HepG2 (cell line): Measurements from ENCODE around the gene RAB3B. TPM values are rescaled to one million over a fixed set of nuclear protein-coding genes. Genes with fewer than 3 reads are reported as not detected.

Experiments used
- JARID2 ChIP-seq: sonication (generic); formaldehyde crosslinking; IDR thresholded peaks from 2 replicates; pipeline ENCODE4 v1.8.1; 2023; ENCODE audit warnings: missing genetic modification reagents, inconsistent platforms; ENCODE audit not compliant: insufficient replicate concordance
- KAT7 ChIP-seq: IDR thresholded peaks from 2 replicates; pipeline ENCODE4 v1.6.1; 2018; ENCODE audit warnings: borderline replicate concordance, missing compliant biosample characterization
- KLF9 ChIP-seq: IDR thresholded peaks from 2 replicates; pipeline ENCODE4 v1.6.1; 2016; ENCODE audit warnings: low read depth
- MBNL3 ChIP-seq: fragments of 250-450 bp; sonication (Bioruptor Pico); conservative IDR thresholded peaks from 2 replicates; pipeline ENCODE4 v1.8.0; 2022; ENCODE audit warnings: mild to moderate bottlenecking, inconsistent platforms
- NR1H2 ChIP-seq: sonication (generic); formaldehyde crosslinking; IDR thresholded peaks from 2 replicates; pipeline ENCODE4 v1.8.1; 2022; ENCODE audit warnings: low read depth, missing genetic modification reagents, borderline replicate concordance
- NRL ChIP-seq: sonication (generic); formaldehyde crosslinking; IDR thresholded peaks from 2 replicates; pipeline ENCODE4 v1.5.0; 2020; ENCODE audit warnings: missing genetic modification reagents, mild to moderate bottlenecking, moderate library complexity, borderline replicate concordance
- POLR2A ChIP-seq, 2 experiments: IDR thresholded peaks; 2 replicates each; pipeline ENCODE4 v1.6.1; 2011; ENCODE audit warnings: low read depth in 2 of 2, low read length in 2 of 2, mild to moderate bottlenecking in 1 of 2, moderate library complexity in 1 of 2; ENCODE audit not compliant: insufficient read depth in 1 of 2
- PPARG ChIP-seq: conservative IDR thresholded peaks from 2 replicates; pipeline ENCODE4 v1.6.1; 2016; ENCODE audit warnings: missing biosample characterization, missing genetic modification reagents
- RXRA ChIP-seq: sonication (generic); formaldehyde crosslinking; IDR thresholded peaks from 2 replicates; pipeline ENCODE4 v1.5.1; 2020; ENCODE audit warnings: missing genetic modification reagents
- SIX4 ChIP-seq: sonication (generic); formaldehyde crosslinking; IDR thresholded peaks from 2 replicates; pipeline ENCODE4 v1.4.0; 2020; ENCODE audit warnings: missing genetic modification reagents
- SMAD9 ChIP-seq: sonication (generic); formaldehyde crosslinking; IDR thresholded peaks from 2 replicates; pipeline ENCODE4 v1.5.1; 2020; ENCODE audit warnings: mild to moderate bottlenecking, missing genetic modification reagents
- SMARCE1 ChIP-seq: fragments of 450-650 bp; IDR thresholded peaks from 2 replicates; pipeline ENCODE4 v1.6.1; 2017; ENCODE audit warnings: borderline replicate concordance
- TAF15 ChIP-seq: fragments of 200-400 bp; formaldehyde crosslinking; IDR thresholded peaks from one replicate; pipeline ENCODE4 v1.6.1; 2018; ENCODE audit warnings: mild to moderate bottlenecking, low read depth, low read length; ENCODE audit not compliant: poor library complexity, severe bottlenecking
- TEAD3 ChIP-seq: optimal IDR thresholded peaks from 2 replicates; pipeline ENCODE3; 2016; ENCODE audit warnings: borderline replicate concordance
- ZFP36L2 ChIP-seq: sonication (generic); formaldehyde crosslinking; IDR thresholded peaks from 2 replicates; pipeline ENCODE4 v1.4.0; 2020; ENCODE audit warnings: missing genetic modification reagents
- ZIK1 ChIP-seq: sonication (generic); formaldehyde crosslinking; IDR thresholded peaks from 2 replicates; pipeline ENCODE4 v1.5.0; 2020; ENCODE audit warnings: mild to moderate bottlenecking, low read depth, missing genetic modification reagents, borderline replicate concordance
- ZKSCAN5 ChIP-seq: sonication (generic); formaldehyde crosslinking; IDR thresholded peaks from 2 replicates; pipeline ENCODE4 v1.5.1; 2020; ENCODE audit warnings: mild to moderate bottlenecking, missing genetic modification reagents
- ZNF12 ChIP-seq: sonication (generic); formaldehyde crosslinking; IDR thresholded peaks from 2 replicates; pipeline ENCODE4 v1.5.0; 2020; ENCODE audit warnings: missing genetic modification reagents
- ZNF552 ChIP-seq: sonication (generic); formaldehyde crosslinking; IDR thresholded peaks from 2 replicates; pipeline ENCODE4 v1.9.0; 2022; ENCODE audit warnings: missing genetic modification reagents, mild to moderate bottlenecking, borderline replicate concordance
- ZNF572 ChIP-seq: sonication (generic); formaldehyde crosslinking; IDR thresholded peaks from 2 replicates; pipeline ENCODE4 v1.5.1; 2020; ENCODE audit warnings: mild to moderate bottlenecking, missing genetic modification reagents
- ZNF678 ChIP-seq: sonication (generic); formaldehyde crosslinking; IDR thresholded peaks from 2 replicates; pipeline ENCODE4 v1.4.0; 2020; ENCODE audit warnings: mild to moderate bottlenecking, missing genetic modification reagents
- ZSCAN30 ChIP-seq: sonication (generic); formaldehyde crosslinking; IDR thresholded peaks from 2 replicates; pipeline ENCODE4 v1.5.0; 2020; ENCODE audit warnings: mild to moderate bottlenecking, missing genetic modification reagents
- polyA plus RNA-seq, 8 experiments: library from polyadenylated mRNA; depleted of rRNA in 3 of 8; stranded (reverse) in 7 of 8; unstranded in 1 of 8; fragments of >200 nt; fragmentation: Illumina TruSeq in 4 of 8; extraction: Trizol in 4 of 8; gene quantifications; 2 replicates each; pipeline versions ENCODE4 v1.2.1 to v1.2.3, GENCODE V29; 2011 to 2016; ENCODE audit warnings: low read depth in 4 of 8, missing spikeins in 1 of 8, mixed read lengths in 1 of 8; ENCODE audit not compliant: insufficient read depth in 1 of 8
- total RNA-seq, 5 experiments: library from RNA; depleted of rRNA; stranded (reverse); fragments of >200 nt; fragmentation: Illumina TruSeq; extraction: Trizol; gene quantifications; 2 replicates each; pipeline ENCODE4 v1.2.3, GENCODE V29; 2016; ENCODE audit warnings: low read depth in 1 of 5
- TF ChIP-seq, protein P1 (sequence below): sonication (generic); formaldehyde crosslinking; IDR thresholded peaks from 2 replicates; pipeline ENCODE4 v1.4.0; 2020; ENCODE audit warnings: missing genetic modification reagents; ENCODE audit errors: not compliant biosample characterization
- TF ChIP-seq, protein P2 (sequence below): sonication (generic); formaldehyde crosslinking; IDR thresholded peaks from 2 replicates; pipeline ENCODE4 v1.8.0; 2022; ENCODE audit warnings: missing genetic modification reagents, mild to moderate bottlenecking, borderline replicate concordance
- TF ChIP-seq, protein P3 (sequence below), 2 experiments: sonication (generic) in 1 of 2; formaldehyde crosslinking in 1 of 2; IDR thresholded peaks; 2 replicates each; pipeline versions ENCODE4 v1.4.0 to v1.6.1; 2018 to 2020; ENCODE audit warnings: missing genetic modification reagents in 2 of 2, borderline replicate concordance in 1 of 2, low read depth in 1 of 2, mild to moderate bottlenecking in 1 of 2, missing biosample characterization in 1 of 2
- TF ChIP-seq, protein P4 (sequence below): sonication (generic); formaldehyde crosslinking; IDR thresholded peaks from 2 replicates; pipeline ENCODE4 v1.9.0; 2021; ENCODE audit warnings: missing genetic modification reagents, borderline replicate concordance

RAB3B gene
- total and polyA plus RNA-seq, 2 of the 13 experiments (the other 11 are each of a cell fraction or from before 2014, with no cell fraction given): 1.0 to 1.2 TPM

DNA sequence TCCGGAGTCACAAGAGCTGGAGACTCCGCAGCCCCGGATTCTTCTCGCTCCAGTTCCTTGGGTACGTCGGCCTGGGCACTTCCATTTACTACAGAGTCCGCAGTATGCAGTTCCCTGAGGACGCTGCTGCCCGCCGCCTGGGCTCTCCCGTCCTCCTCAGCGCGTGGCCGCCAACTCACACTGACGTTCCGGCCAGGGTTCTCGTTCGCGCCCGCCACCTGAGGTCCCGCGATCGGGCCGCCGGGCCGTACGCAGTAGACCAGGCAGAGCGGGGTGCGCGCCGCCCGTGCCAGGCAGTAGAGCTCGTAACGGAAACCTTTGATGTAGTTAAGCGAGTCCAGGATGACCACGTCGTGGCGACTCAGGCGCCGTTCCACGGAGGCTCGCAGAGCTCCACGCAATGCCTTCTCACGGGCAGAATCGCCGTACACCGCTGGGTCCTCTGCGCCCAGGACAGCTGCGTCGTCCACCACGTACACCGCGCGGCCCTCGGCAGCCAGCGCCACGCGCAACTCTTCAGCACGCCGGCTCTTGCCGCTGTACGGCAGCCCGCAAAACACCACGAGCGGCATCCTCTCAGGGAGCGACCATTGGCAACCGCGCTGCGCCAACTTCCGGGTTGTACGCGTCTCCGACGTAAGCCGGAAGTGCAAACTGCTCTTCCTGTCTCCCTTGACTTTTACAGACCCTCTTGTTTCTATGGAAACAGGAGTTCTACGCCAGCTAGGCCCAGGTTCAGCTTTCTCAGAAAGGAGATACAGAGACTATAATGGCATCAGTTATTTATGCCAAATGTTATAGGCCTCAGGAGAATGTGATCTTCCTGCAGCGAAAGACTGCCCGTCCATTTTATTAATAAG is 42.9 kb upstream of the RAB3B start, which contains the start of gene KTI12 (continued):
- TF ChIP-seq ZNF552 (CRISPR knock-in tag) (no peak), SMARCE1 (no peak), TEAD3 (CRISPR knock-in tag) (peak; percentile 49), JARID2 (CRISPR knock-in tag) (no peak), KLF9 (CRISPR knock-in tag) (no peak), ZKSCAN5 (CRISPR knock-in tag) (no peak), ZNF678 (CRISPR knock-in tag) (0 out of 2 replicates have a peak, but pooled peaks have one; percentile 71), KAT7 (CRISPR knock-in tag) (peak; percentile 94; the same call in 1 of the 2 replicates), ZNF572 (CRISPR knock-in tag) (peak; percentile 45; the same call in 1 of the 2 replicates), POLR2A (IDR thresholded peaks at IDR 0.05; ENCODE audit: insufficient read depth in 1 of 2, low read depth in 2 of 2, low read length in 2 of 2) (peak; percentile 77 to 82), SIX4 (CRISPR knock-in tag) (no peak), ZIK1 (peak; percentile 82; the same call in 1 of the 2 replicates), SMAD9 (CRISPR knock-in tag) (no peak), MBNL3 (CRISPR knock-in tag) (no peak), ZFP36L2 (CRISPR knock-in tag) (no peak), PPARG (CRISPR knock-in tag) (peak; percentile 26; the same call in 1 of the 2 replicates), NR1H2 (CRISPR knock-in tag) (no peak), TAF15 (no peak), NRL (CRISPR knock-in tag) (peak; percentile 91), RXRA (peak; percentile 51), ZNF12 (CRISPR knock-in tag) (0 out of 2 replicates have a peak, but pooled peaks have one; percentile 24), ZSCAN30 (no peak)
- TF ChIP-seq, protein P1, sequence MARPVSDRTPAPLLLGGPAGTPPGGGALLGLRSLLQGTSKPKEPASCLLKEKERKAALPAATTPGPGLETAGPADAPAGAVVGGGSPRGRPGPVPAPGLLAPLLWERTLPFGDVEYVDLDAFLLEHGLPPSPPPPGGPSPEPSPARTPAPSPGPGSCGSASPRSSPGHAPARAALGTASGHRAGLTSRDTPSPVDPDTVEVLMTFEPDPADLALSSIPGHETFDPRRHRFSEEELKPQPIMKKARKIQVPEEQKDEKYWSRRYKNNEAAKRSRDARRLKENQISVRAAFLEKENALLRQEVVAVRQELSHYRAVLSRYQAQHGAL (CRISPR knock-in tag): no peak
- TF ChIP-seq, protein P2, sequence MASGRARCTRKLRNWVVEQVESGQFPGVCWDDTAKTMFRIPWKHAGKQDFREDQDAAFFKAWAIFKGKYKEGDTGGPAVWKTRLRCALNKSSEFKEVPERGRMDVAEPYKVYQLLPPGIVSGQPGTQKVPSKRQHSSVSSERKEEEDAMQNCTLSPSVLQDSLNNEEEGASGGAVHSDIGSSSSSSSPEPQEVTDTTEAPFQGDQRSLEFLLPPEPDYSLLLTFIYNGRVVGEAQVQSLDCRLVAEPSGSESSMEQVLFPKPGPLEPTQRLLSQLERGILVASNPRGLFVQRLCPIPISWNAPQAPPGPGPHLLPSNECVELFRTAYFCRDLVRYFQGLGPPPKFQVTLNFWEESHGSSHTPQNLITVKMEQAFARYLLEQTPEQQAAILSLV: peak; percentile 78; the same call in 1 of the 2 replicates
- TF ChIP-seq, protein P3, sequence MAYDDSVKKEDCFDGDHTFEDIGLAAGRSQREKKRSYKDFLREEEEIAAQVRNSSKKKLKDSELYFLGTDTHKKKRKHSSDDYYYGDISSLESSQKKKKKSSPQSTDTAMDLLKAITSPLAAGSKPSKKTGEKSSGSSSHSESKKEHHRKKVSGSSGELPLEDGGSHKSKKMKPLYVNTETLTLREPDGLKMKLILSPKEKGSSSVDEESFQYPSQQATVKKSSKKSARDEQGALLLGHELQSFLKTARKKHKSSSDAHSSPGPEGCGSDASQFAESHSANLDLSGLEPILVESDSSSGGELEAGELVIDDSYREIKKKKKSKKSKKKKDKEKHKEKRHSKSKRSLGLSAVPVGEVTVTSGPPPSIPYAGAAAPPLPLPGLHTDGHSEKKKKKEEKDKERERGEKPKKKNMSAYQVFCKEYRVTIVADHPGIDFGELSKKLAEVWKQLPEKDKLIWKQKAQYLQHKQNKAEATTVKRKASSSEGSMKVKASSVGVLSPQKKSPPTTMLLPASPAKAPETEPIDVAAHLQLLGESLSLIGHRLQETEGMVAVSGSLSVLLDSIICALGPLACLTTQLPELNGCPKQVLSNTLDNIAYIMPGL (CRISPR knock-in tag; IDR thresholded peaks at IDR 0.05; ENCODE audit: borderline replicate concordance in 1 of 2, low read depth in 1 of 2): peak; percentile 15 to 38; a peak in 1 of 4 replicates
- TF ChIP-seq, protein P4, sequence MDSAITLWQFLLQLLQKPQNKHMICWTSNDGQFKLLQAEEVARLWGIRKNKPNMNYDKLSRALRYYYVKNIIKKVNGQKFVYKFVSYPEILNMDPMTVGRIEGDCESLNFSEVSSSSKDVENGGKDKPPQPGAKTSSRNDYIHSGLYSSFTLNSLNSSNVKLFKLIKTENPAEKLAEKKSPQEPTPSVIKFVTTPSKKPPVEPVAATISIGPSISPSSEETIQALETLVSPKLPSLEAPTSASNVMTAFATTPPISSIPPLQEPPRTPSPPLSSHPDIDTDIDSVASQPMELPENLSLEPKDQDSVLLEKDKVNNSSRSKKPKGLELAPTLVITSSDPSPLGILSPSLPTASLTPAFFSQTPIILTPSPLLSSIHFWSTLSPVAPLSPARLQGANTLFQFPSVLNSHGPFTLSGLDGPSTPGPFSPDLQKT (CRISPR knock-in tag): no peak
